Endothelial cell of umbilical vein (primary cell): Measurements from ENCODE around the gene ZP3. TPM values are rescaled to one million over a fixed set of nuclear protein-coding genes. Genes with fewer than 3 reads are reported as not detected.

Source experiments
- BruUV-seq: library from RNA; stranded (reverse); fragments of 400-500 nt; replicated peaks from 2 replicates; lab custom pipeline; 2021; lab: Mats Ljungman, UMichigan
- CTCF ChIA-PET: fragments of 300-600, 350-600 bp; sonication (Branson Sonifier 250); formaldehyde crosslinking; loops from one replicate; lab custom pipeline; 2021; ENCODE audit warnings: antibody characterized with exemption, inconsistent platforms; lab: Charles Lee
- POLR2A ChIA-PET: fragments of 300-600, 350-600 bp; sonication (Branson Sonifier 250); formaldehyde crosslinking; loops from one replicate; lab custom pipeline; 2021; ENCODE audit warnings: antibody characterized with exemption, inconsistent platforms; lab: Charles Lee
- DNase-seq: peaks from one replicate; pipeline ENCODE4 v3.0.0-alpha.2; 2011; ENCODE audit warnings: low read depth, low spot score
- FAIRE-seq: peaks from 2 replicates; lab custom pipeline; 2011; peaks lifted over from hg19 to GRCh38; lab: Jason Lieb, UNC
- H2AFZ ChIP-seq: 2 replicates; pipeline ENCODE4 v1.6.0; 2012; ENCODE audit warnings: low read depth, low read length, control low read depth, inconsistent platforms
- H3K27ac ChIP-seq: 2 replicates; pipeline ENCODE4 v1.5.1; 2011; ENCODE audit warnings: low read depth, mild to moderate bottlenecking, control low read depth, low read length, moderate library complexity; ENCODE audit not compliant: insufficient read depth
- H3K27me3 ChIP-seq, 2 experiments: 2 replicates each; pipeline versions ENCODE4 v1.6.0 to v1.6.1; 2011; ENCODE audit warnings: low read length in 2 of 2, mixed read lengths in 1 of 2; ENCODE audit not compliant: control insufficient read depth in 2 of 2, insufficient read depth in 2 of 2
- H3K36me3 ChIP-seq, 2 experiments: 2 replicates in 1 of 2; 3 replicates in 1 of 2; pipeline ENCODE4 v1.5.1; 2011; ENCODE audit warnings: low read length in 2 of 2, mild to moderate bottlenecking in 1 of 2, moderate library complexity in 1 of 2; ENCODE audit not compliant: control insufficient read depth in 2 of 2, insufficient read depth in 2 of 2; ENCODE audit errors: extremely low read depth in 1 of 2
- H3K4me1 ChIP-seq: 3 replicates; pipeline ENCODE4 v1.5.1; 2011; ENCODE audit warnings: mild to moderate bottlenecking, low read length; ENCODE audit not compliant: control insufficient read depth, insufficient read depth; ENCODE audit errors: extremely low read depth
- H3K4me2 ChIP-seq: 2 replicates; pipeline ENCODE4 v1.6.1; 2011; ENCODE audit warnings: low read length, control low read depth, mixed read lengths; ENCODE audit not compliant: insufficient read depth
- H3K4me3 ChIP-seq, 3 experiments: fragments of 200-600 bp in 1 of 3; sonication (generic), shearing (Covaris generic) in 1 of 3; replicated peaks in 1 of 3; 2 replicates each; pipeline ENCODE4 v1.5.1; 2011 to 2016; ENCODE audit warnings: control low read depth in 3 of 3, low read length in 3 of 3, mild to moderate bottlenecking in 2 of 3, inconsistent platforms in 1 of 3, low read depth in 1 of 3, moderate library complexity in 1 of 3; ENCODE audit not compliant: insufficient read depth in 1 of 3
- H3K79me2 ChIP-seq: 2 replicates; pipeline ENCODE4 v1.6.0; 2012; ENCODE audit warnings: low read length, inconsistent platforms; ENCODE audit not compliant: control insufficient read depth, insufficient read depth
- H3K9ac ChIP-seq: replicated peaks from 2 replicates; pipeline ENCODE3; 2011; ENCODE audit warnings: low read length, control low read depth; ENCODE audit not compliant: insufficient read depth; ENCODE audit errors: extremely low read depth
- H3K9me1 ChIP-seq: replicated peaks from 3 replicates; pipeline ENCODE4 v1.6.0; 2011; ENCODE audit warnings: mild to moderate bottlenecking, low read length; ENCODE audit not compliant: control insufficient read depth, insufficient read depth; ENCODE audit errors: extremely low read depth
- H3K9me3 ChIP-seq: replicated peaks from 2 replicates; pipeline ENCODE4 v1.5.1; 2012; ENCODE audit warnings: low read length, inconsistent platforms; ENCODE audit not compliant: control insufficient read depth, insufficient read depth
- H4K20me1 ChIP-seq: replicated peaks from 2 replicates; pipeline ENCODE3; 2011; ENCODE audit warnings: mild to moderate bottlenecking, low read length; ENCODE audit not compliant: control insufficient read depth, insufficient read depth; ENCODE audit errors: extremely low read depth
- FOS ChIP-seq: IDR thresholded peaks from 2 replicates; pipeline ENCODE4 v1.6.1; 2011; ENCODE audit warnings: mild to moderate bottlenecking, low read length, moderate library complexity, borderline replicate concordance; ENCODE audit not compliant: insufficient read depth
- GATA2 ChIP-seq: IDR thresholded peaks from 2 replicates; pipeline ENCODE4 v1.7.0; 2011; ENCODE audit warnings: low read depth, mild to moderate bottlenecking, moderate library complexity, mixed read lengths, low read length; ENCODE audit not compliant: insufficient read length, insufficient read depth
- JUN ChIP-seq: IDR thresholded peaks from 2 replicates; pipeline ENCODE4 v1.6.1; 2011; ENCODE audit warnings: borderline replicate concordance, low read depth; ENCODE audit not compliant: insufficient read length, insufficient read depth
- MYC ChIP-seq: IDR thresholded peaks from one replicate; pipeline ENCODE4 v1.6.1; 2011; ENCODE audit warnings: mild to moderate bottlenecking, low read depth, low read length
- POLR2A ChIP-seq: IDR thresholded peaks from 2 replicates; pipeline ENCODE4 v1.6.1; 2012; ENCODE audit warnings: low read depth, mild to moderate bottlenecking, control low read depth, low read length
- POLR2AphosphoS5 ChIP-seq: IDR thresholded peaks from 2 replicates; pipeline ENCODE4 v1.6.1; 2012; ENCODE audit warnings: low read depth, mild to moderate bottlenecking, control low read depth, low read length, moderate library complexity; ENCODE audit not compliant: insufficient read depth
- dilution Hi-C: fragments of 300-500 bp; cut with MboI; formaldehyde crosslinking; loops from one replicate; pipeline ENCODE4 v1.15.0; 2019; ENCODE audit warnings: low sequenced_read_pairs; ENCODE audit not compliant: extremely low pct_ligation_motif_present
- intact Hi-C: fragments of 100-400 bp; cut with micrococcal nuclease; formaldehyde crosslinking; loops from one replicate; pipeline ENCODE4 v1.10.0; 2022
- polyA plus RNA-seq, 4 experiments: library from polyadenylated mRNA; depleted of rRNA in 3 of 4; stranded (reverse) in 3 of 4; unstranded in 1 of 4; fragments of >200 nt; gene quantifications; 2 replicates each; pipeline versions ENCODE4 v1.2.1 to v1.2.3, GENCODE V29; 2011 to 2012; ENCODE audit warnings: missing spikeins in 1 of 4
- total RNA-seq: library from RNA; stranded (reverse); gene quantifications from 2 replicates; pipeline ENCODE4 v1.2.3, GENCODE V29; 2021
- TF ChIP-seq, protein P1 (sequence below): IDR thresholded peaks from 2 replicates; pipeline ENCODE4 v1.6.1; 2011; ENCODE audit not compliant: insufficient read depth, insufficient read length
- TF ChIP-seq, protein P2 (sequence below), 2 donors: IDR thresholded peaks; 1 replicate in 1 of 2; 2 replicates in 1 of 2; pipeline ENCODE4 v1.5.1; 2011; ENCODE audit warnings: low read length in 2 of 2, mild to moderate bottlenecking in 2 of 2, moderate library complexity in 2 of 2, control low read depth in 1 of 2, inconsistent platforms in 1 of 2, low read depth in 1 of 2; ENCODE audit not compliant: insufficient read depth in 1 of 2; ENCODE audit errors: extremely low read depth in 1 of 2

Gene ZP3
- total and polyA plus RNA-seq, 2 donors (not counting 3 experiments of a cell fraction or from before 2014, with no cell fraction given), result 3.0 to 4.0 TPM

DNA sequence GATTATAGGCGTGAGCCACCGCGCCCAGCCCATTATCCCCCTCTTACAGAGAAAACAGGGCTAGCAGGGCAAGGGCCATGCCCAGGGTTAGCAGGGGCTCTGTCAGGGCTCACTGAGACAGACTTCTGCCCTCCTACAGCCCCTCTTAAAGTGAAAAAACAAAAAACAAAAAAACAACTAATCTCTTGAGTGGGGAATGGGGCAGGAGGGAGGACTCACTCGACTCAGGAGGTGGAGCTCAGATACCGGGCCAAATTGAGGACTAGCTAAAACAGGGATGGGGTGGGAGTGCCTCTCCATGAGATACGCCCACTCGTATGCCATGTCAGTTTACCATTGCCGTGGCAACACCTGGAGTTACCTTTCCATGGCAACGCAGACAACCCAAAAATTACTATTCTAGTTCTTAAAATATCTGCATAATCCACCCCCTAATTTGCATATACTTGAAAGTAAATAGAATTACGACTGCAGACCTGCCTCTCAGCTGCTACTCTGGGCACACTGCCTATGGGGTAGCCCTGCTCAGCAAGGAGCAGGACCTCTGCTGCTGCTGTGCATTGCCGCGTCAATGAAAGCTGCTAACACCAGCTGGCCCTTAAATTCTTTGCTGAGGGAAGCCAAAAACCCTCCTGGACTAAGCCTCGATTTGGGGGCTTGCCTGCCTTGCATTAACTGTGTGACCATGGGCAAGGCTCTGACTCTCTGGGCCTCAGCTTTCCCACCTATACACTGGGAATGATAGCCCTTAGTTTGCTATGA is 28.6 kb upstream of the ZP3 start:
- FAIRE-seq (no peak), DNase-seq (no peak)
- Histone ChIP-seq H3K36me3 (no peaks in the 10 kb centered on the region), H3K9ac (no peak overlapping the region), H3K27me3 (no peaks in the 10 kb centered on the region), H2AFZ (no peak overlapping the region), H3K9me1 (no peaks in the 10 kb centered on the region), H3K4me3 (no peak overlapping the region), H3K79me2 (no peaks in the 10 kb centered on the region), H4K20me1 (no peaks in the 10 kb centered on the region), H3K9me3 (no peaks in the 10 kb centered on the region), H3K4me2 (no peak overlapping the region), H3K4me1 (peaks cover 4% of the 10 kb centered on the region), H3K27ac (no peak overlapping the region)
- BruUV-seq, result no TSS peak
- ChIA-PET CTCF (no interaction called here), POLR2A (no interaction called here)
- TF ChIP-seq POLR2AphosphoS5, result no peak
- TF ChIP-seq MYC, result no peak
- TF ChIP-seq JUN, result no peak
- TF ChIP-seq GATA2, result no peak
- TF ChIP-seq, protein P1, sequence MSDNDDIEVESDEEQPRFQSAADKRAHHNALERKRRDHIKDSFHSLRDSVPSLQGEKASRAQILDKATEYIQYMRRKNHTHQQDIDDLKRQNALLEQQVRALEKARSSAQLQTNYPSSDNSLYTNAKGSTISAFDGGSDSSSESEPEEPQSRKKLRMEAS, result no peak
- no peak for TF ChIP-seq FOS
- TF ChIP-seq, protein P2, sequence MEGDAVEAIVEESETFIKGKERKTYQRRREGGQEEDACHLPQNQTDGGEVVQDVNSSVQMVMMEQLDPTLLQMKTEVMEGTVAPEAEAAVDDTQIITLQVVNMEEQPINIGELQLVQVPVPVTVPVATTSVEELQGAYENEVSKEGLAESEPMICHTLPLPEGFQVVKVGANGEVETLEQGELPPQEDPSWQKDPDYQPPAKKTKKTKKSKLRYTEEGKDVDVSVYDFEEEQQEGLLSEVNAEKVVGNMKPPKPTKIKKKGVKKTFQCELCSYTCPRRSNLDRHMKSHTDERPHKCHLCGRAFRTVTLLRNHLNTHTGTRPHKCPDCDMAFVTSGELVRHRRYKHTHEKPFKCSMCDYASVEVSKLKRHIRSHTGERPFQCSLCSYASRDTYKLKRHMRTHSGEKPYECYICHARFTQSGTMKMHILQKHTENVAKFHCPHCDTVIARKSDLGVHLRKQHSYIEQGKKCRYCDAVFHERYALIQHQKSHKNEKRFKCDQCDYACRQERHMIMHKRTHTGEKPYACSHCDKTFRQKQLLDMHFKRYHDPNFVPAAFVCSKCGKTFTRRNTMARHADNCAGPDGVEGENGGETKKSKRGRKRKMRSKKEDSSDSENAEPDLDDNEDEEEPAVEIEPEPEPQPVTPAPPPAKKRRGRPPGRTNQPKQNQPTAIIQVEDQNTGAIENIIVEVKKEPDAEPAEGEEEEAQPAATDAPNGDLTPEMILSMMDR (IDR thresholded peaks at IDR 0.05; ENCODE audit: extremely low read depth in 1 of 2, insufficient read depth in 1 of 2, low read depth in 1 of 2, low read length in 2 of 2), result no peak
- TF ChIP-seq POLR2A, result no peak
- dilution Hi-C loops, result no loop called here
- intact Hi-C loops, result no loop called here
